ENCODE results near the gene KRTAP5-6. TPM values are rescaled to one million over a fixed set of nuclear protein-coding genes. Genes with fewer than 3 reads are reported as not detected.

KRTAP5-6 gene
- total and polyA plus RNA-seq, 12 donors: not detected

- Histone ChIP-seq H3K27me3 (peaks cover 0 to 24% (median 16%) of the 10 kb centered on the region in 7 donors), H3K4me3 (no peak overlapping the region), H3K27ac (no peak overlapping the region), H3K9me3 (no peaks in the 10 kb centered on the region), H3K36me3 (no peaks in the 10 kb centered on the region), H3K4me1 (peaks cover 8 to 38% (median 27%) of the 10 kb centered on the region in 9 donors)
- DNase-seq (peak in 1 of 2 donors; percentile 48), ATAC-seq (peak in 5 of 8 donors; percentile 2 to 46 (median 29))
- intact Hi-C loops (cut with DNase I): no loop called here
- TF ChIP-seq CTCF (IDR thresholded peaks at IDR 0.05): no peak
- WGBS, 2 donors: 68 to 70% methylated on average over 18 of the region's 18 CpGs
These were observed 48.1 kb downstream of the KRTAP5-6 start for GRCh38 chr11:1744891-1745700.

- intact Hi-C loops (cut with DNase I): no loop called here
- no peak for DNase-seq
- no peak overlapping the region for H3K4me3 ChIP-seq
These were observed 48.8 kb downstream of the KRTAP5-6 start for GRCh38 chr11:1745701-1746320.

GRCh38 chr11:1746511-1746931 lies 49.5 kb downstream of the KRTAP5-6 start:
- H3K4me3 ChIP-seq: no peak overlapping the region
- intact Hi-C loops (cut with DNase I): no loop called here
- TF ChIP-seq CTCF (IDR thresholded peaks at IDR 0.05): no peak
- H3K27me3 ChIP-seq: peaks cover 0 to 23% (median 13%) of the 10 kb centered on the region in 7 donors
- peaks cover 21 to 52% (median 42%) of the 10 kb centered on the region in 9 donors for H3K4me1 ChIP-seq
- DNase-seq: peak in 1 of 2 donors; percentile 32
- H3K27ac ChIP-seq: no peak overlapping the region
- H3K36me3 ChIP-seq: peaks cover 0 to 1% (median 0%) of the 10 kb centered on the region in 9 donors
- H3K9me3 ChIP-seq: no peaks in the 10 kb centered on the region
- whole genome bisulfite sequencing, 2 donors: 85 to 86% methylated on average over 22 of the region's 22 CpGs
- peak in 2 of 8 donors; percentile 3 to 14 for ATAC-seq

More at GRCh38 chr11:1745701-1746320, 48.8 kb downstream of the KRTAP5-6 start:
- Histone ChIP-seq H3K9me3 (no peaks in the 10 kb centered on the region), H3K36me3 (no peaks in the 10 kb centered on the region), H3K4me1 (peaks cover 15 to 45% (median 34%) of the 10 kb centered on the region in 9 donors), H3K27ac (no peak overlapping the region), H3K27me3 (peaks cover 0 to 26% (median 13%) of the 10 kb centered on the region in 7 donors)
- no peak for TF ChIP-seq CTCF (IDR thresholded peaks at IDR 0.05)
- 93 to 94% methylated on average over 14 of the region's 14 CpGs for WGBS, 2 donors
- ATAC-seq: no peak

GRCh38 chr11:1746956-1747752 lies 50.2 kb downstream of the KRTAP5-6 start:
- ATAC-seq (no peak), DNase-seq (no peak)
- H3K9me3 ChIP-seq: no peaks in the 10 kb centered on the region
- intact Hi-C loops (cut with DNase I): no loop called here
- TF ChIP-seq CTCF (IDR thresholded peaks at IDR 0.05): no peak
- peaks cover 0 to 8% (median 0%) of the 10 kb centered on the region in 9 donors for H3K36me3 ChIP-seq
- WGBS, 2 donors: 86 to 90% methylated on average over 21 of the region's 21 CpGs
- H3K27ac ChIP-seq: no peak overlapping the region
- no peak overlapping the region for H3K4me3 ChIP-seq
- peaks cover 0 to 23% (median 13%) of the 10 kb centered on the region in 7 donors for H3K27me3 ChIP-seq
- H3K4me1 ChIP-seq: peaks cover 21 to 59% (median 48%) of the 10 kb centered on the region in 9 donors
